Measurements from ENCODE around the gene CCNA1. TPM values are rescaled to one million over a fixed set of nuclear protein-coding genes. Genes with fewer than 3 reads are reported as not detected.

The CCNA1 gene
- total RNA-seq (under 1 TPM in 1 of 6 donors, not detected in 5; 0.12 TPM), polyA plus RNA-seq (under 1 TPM in 1 of 2 donors, not detected in 1; 0.19 TPM)

DNA sequence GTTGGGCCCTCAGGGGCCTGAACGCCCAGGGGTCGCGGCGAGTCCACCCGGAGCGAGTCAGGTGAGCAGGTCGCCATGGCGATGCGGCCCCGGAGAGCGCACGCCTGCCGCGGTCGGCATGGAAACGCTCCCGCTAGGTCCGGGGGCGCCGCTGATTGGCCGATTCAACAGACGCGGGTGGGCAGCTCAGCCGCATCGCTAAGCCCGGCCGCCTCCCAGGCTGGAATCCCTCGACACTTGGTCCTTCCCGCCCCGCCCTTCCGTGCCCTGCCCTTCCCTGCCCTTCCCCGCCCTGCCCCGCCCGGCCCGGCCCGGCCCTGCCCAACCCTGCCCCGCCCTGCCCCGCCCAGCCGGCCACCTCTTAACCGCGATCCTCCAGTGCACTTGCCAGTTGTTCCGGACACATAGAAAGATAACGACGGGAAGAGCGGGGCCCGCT lies at the start of gene CCNA1:
Gene CCNA1, plus strand, starts transcription at position 390 of the 439 bp plus-strand sequence. CDS start 562 bp downstream, outside the sequence.
- TF ChIP-seq, protein P1, sequence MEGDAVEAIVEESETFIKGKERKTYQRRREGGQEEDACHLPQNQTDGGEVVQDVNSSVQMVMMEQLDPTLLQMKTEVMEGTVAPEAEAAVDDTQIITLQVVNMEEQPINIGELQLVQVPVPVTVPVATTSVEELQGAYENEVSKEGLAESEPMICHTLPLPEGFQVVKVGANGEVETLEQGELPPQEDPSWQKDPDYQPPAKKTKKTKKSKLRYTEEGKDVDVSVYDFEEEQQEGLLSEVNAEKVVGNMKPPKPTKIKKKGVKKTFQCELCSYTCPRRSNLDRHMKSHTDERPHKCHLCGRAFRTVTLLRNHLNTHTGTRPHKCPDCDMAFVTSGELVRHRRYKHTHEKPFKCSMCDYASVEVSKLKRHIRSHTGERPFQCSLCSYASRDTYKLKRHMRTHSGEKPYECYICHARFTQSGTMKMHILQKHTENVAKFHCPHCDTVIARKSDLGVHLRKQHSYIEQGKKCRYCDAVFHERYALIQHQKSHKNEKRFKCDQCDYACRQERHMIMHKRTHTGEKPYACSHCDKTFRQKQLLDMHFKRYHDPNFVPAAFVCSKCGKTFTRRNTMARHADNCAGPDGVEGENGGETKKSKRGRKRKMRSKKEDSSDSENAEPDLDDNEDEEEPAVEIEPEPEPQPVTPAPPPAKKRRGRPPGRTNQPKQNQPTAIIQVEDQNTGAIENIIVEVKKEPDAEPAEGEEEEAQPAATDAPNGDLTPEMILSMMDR (IDR thresholded peaks at IDR 0.05), result no peak
- no peak for FAIRE-seq
- peaks cover 0 to 12% (median 7%) of the 10 kb centered on the region in 3 donors for H3K4me1 ChIP-seq
- H3K36me3 ChIP-seq, result no peaks in the 10 kb centered on the region
- peak; percentile 51 to 75 (median 62) for ATAC-seq
- intact Hi-C loops (cut with DNase I), result no loop called here
- WGBS, 2 donors, result 2 to 3% methylated on average over 43 to 46 of the region's 46 CpGs
- peaks cover 0 to 28% (median 2%) of the 10 kb centered on the region in 4 donors for H3K27me3 ChIP-seq
- H3K9me3 ChIP-seq, result no peaks in the 10 kb centered on the region
- peak within 1 kb of the TSS; percentile 9 to 50 (median 25) for H3K4me3 ChIP-seq
- peak in 3 of 6 donors; percentile 27 to 77 (median 60) for DNase-seq
- H3K27ac ChIP-seq, result no peak within 1 kb of the TSS

DNA sequence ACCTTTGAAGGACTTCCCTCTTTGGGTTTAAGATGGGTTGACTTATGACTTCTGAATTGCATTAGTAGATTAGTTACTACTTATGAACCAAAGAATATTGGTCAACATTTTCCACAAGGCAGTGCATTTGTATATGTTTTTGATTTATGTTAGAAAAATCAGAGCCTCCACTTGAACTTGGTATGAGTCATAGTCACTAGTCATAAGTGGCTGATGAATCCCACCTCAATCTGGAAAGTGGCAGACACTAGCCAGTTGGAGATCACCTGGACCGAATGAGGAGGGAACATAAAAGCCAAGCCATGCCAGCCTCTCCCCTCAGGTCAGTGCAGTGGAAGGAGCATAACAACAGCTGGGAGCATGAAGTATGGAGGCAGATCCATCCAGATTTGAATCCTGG lies 46.8 kb upstream of the CCNA1 start:
- Histone ChIP-seq H3K36me3 (no peaks in the 10 kb centered on the region), H3K9me3 (no peaks in the 10 kb centered on the region), H3K27ac (no peak overlapping the region), H3K27me3 (peaks cover 0 to 5% (median 1%) of the 10 kb centered on the region in 4 donors), H3K4me3 (no peak overlapping the region), H3K4me1 (no peaks in the 10 kb centered on the region)
- no peak for FAIRE-seq
- DNase-seq, result no peak
- TF ChIP-seq, protein P1 (IDR thresholded peaks at IDR 0.05), result no peak
- WGBS, 2 donors, result 43 to 62% methylated on average over 1 of the region's 1 CpG
- ATAC-seq, result no peak
- intact Hi-C loops (cut with DNase I), result no loop called here

DNA sequence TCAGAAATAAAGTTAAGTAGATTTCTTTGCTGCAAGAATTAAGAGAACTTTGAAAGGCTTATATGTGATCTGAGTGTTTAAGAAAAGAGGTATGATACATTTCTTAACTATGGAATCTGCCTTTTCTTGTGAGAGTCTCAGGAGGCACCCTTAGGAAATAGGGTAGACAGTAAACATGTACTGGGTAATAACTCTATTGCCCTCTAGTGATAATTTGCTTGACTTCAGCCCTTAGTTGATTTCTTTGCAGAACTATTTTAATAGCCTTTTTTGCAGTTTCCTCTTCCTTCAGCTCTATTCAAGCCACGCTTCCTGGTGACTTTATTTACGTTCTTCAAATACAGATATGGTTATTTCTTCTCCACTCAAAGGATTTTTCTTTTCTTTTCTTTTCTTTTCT lies 37.0 kb upstream of the CCNA1 start:
- FAIRE-seq, result peak; percentile 51
- intact Hi-C loops (cut with DNase I), result no loop called here
- no peaks in the 10 kb centered on the region for H3K9me3 ChIP-seq
- no peaks in the 10 kb centered on the region for H3K4me1 ChIP-seq
- no peaks in the 10 kb centered on the region for H3K36me3 ChIP-seq
- H3K27me3 ChIP-seq, result no peaks in the 10 kb centered on the region
- H3K27ac ChIP-seq, result no peak overlapping the region
- no peak for DNase-seq
- peak in 3 of 4 donors; percentile 60 to 79 (median 74) for ATAC-seq
- 35 to 46% methylated on average over 2 of the region's 2 CpGs for WGBS, 2 donors
- TF ChIP-seq, protein P1 (IDR thresholded peaks at IDR 0.05), result peak in 2 of 4 donors; percentile 7 to 12
- no peak overlapping the region for H3K4me3 ChIP-seq

DNA sequence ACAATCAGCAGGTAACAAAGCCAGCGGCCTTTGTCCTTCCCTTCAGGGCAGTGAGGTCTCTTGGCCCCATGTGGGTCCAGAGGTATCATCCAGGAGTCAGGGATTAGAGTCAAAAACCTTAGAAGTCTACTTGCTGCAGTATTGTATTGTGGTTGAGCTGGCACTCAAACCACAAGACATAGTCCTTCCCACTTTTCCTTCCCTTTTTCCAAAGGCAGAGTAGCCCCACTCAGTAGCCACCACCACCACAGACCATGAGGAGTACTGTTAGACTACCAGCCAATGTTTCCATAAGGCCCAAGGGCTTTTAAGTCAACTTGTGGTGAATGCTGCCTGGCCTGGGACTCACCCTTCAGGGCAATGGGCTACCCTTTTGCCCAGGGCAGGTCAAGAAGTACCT lies 27.1 kb upstream of the CCNA1 start:
- Histone ChIP-seq H3K9me3 (no peaks in the 10 kb centered on the region), H3K27me3 (no peaks in the 10 kb centered on the region), H3K27ac (no peak overlapping the region), H3K36me3 (no peaks in the 10 kb centered on the region), H3K4me1 (no peaks in the 10 kb centered on the region), H3K4me3 (no peak overlapping the region)
- intact Hi-C loops (cut with DNase I), result no loop called here
- TF ChIP-seq, protein P1 (IDR thresholded peaks at IDR 0.05), result no peak
- ATAC-seq (no peak), FAIRE-seq (no peak), DNase-seq (no peak)
- WGBS, 2 donors, result 77 to 89% methylated on average over 1 of the region's 1 CpG

DNA sequence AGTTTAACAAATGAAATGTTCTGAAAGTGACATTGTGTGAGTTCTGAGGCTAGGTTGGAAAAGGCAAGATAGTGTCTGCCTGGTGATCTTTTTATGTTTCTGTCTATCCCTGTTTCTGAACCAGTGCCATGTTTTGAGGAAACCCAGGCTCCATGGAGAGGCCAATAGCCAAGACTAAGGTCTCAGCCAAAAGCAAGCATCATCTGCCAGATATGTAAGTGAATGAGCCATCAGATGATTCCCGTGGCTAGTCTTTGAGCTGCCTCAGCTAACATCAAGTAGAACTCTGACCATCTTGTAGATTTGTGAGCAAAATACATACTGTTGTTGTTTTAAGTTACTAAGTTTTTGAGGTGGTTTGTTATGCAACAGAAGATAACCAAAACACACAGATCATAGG lies 19.6 kb upstream of the CCNA1 start:
- 72 to 89% methylated on average over 1 of the region's 1 CpG for WGBS, 2 donors
- Histone ChIP-seq H3K27me3 (no peaks in the 10 kb centered on the region), H3K4me1 (peaks cover 0 to 8% (median 8%) of the 10 kb centered on the region in 3 donors), H3K36me3 (no peaks in the 10 kb centered on the region), H3K4me3 (no peak overlapping the region), H3K9me3 (no peaks in the 10 kb centered on the region), H3K27ac (no peak overlapping the region)
- intact Hi-C loops (cut with DNase I), result no loop called here
- FAIRE-seq, result no peak
- no peak for DNase-seq
- no peak for ATAC-seq
- TF ChIP-seq, protein P1 (IDR thresholded peaks at IDR 0.05), result no peak

Measured in pancreas (tissue), 10 donors.